Pancreas (tissue), 10 donors: ENCODE results near the gene ELN. TPM values are rescaled to one million over a fixed set of nuclear protein-coding genes. Genes with fewer than 3 reads are reported as not detected.

Experiments used
- ATAC-seq, 4 donors: fragments of 200-7000 bp; cut with Tn5 transposase; one replicate each; pipeline versions ENCODE4 v1.8.0 to v1.9.1; 2020; ENCODE audit warnings: mild to moderate bottlenecking in 4 of 4, moderate library complexity in 4 of 4
- DNase-seq, 6 donors: peaks; one replicate each; pipeline ENCODE4 v3.0.0-alpha.2; 2020
- FAIRE-seq: peaks from 2 replicates; lab custom pipeline; 2012; peaks lifted over from hg19 to GRCh38; lab: Jason Lieb, UNC
- H3K27ac ChIP-seq, 4 donors: fragments of 200-600 bp; sonication (generic); 1 replicate in 3 of 4; 2 replicates in 1 of 4; pipeline versions ENCODE4 v1.5.0 to v1.8.0; 2020
- H3K27me3 ChIP-seq, 4 donors: fragments of 200-600 bp; one replicate each; pipeline ENCODE4 v1.8.0; 2021
- H3K36me3 ChIP-seq, 3 donors: fragments of 200-600 bp; sonication (generic) in 1 of 3; one replicate each; pipeline versions ENCODE4 v1.5.0 to v1.8.0; 2020 to 2021
- H3K4me1 ChIP-seq, 3 donors: fragments of 200-600 bp; one replicate each; pipeline ENCODE4 v1.8.0; 2021
- H3K4me3 ChIP-seq, 4 donors: fragments of 200-600 bp; sonication (generic) in 2 of 4; one replicate each; pipeline versions ENCODE4 v1.5.0 to v1.8.0; 2020 to 2021
- H3K9me3 ChIP-seq, 4 donors: fragments of 200-600 bp; one replicate each; pipeline ENCODE4 v1.8.0; 2021
- CTCF ChIP-seq, 4 donors: fragments of 200-600 bp; sonication (generic) in 3 of 4; IDR thresholded peaks; one replicate each; pipeline versions ENCODE4 v1.5.0 to v1.8.0; 2021; ENCODE audit warnings: antibody characterized with exemption in 4 of 4
- WGBS, 2 donors: extraction: QIAGEN DNeasy Blood & Tissue Kit; methylation state at CpG; one replicate each; pipeline ENCODE4 v1.1.7; 2013; 5-methylcytosine and 5-hydroxymethylcytosine counted together
- intact Hi-C, 3 donors: fragments of 100-400 bp; cut with DNase I; formaldehyde crosslinking; loops; one replicate each; pipeline versions ENCODE4 v1.11.1 to v1.14.2; 2022
- polyA plus RNA-seq, 2 donors: library from polyadenylated mRNA; stranded (reverse); fragments of 200-250 nt; gene quantifications; one replicate each; pipeline ENCODE4 v1.2.3, GENCODE V29; 2013
- total RNA-seq, 6 donors: library from RNA; stranded (reverse); fragmentation: NEBNext Ultra II Directional in 4 of 6; extraction: Animal tissue kit (Norgen Biotek cat#: 25700) in 4 of 6; gene quantifications; one replicate each; pipeline versions ENCODE4 v1.2.1 to v1.2.4, GENCODE V29; 2021 to 2023
- donor health status: healthy with polysubstance abuse.
- donor health status: DM: no; HTN: no; CAD: no; lungs with moderate emphysema.
- donor health status: DM: no; HTN: no; CAD: no.
- donor health status: control.
- donor health status: control.
- donor health status: Bipolar disorder and iron deficiency.
- donor health status: DM: yes; HTN: yes; CAD: no.
- donor health status: DM: no; HTN: no; CAD: no.
- donor health status: DM: no; HTN: no; CAD: no.
- donor health status: DM: yes; HTN: yes; CAD: no.

ELN gene
- total and polyA plus RNA-seq, 8 donors = 36.8 to 118 (median 70.7) TPM

DNA sequence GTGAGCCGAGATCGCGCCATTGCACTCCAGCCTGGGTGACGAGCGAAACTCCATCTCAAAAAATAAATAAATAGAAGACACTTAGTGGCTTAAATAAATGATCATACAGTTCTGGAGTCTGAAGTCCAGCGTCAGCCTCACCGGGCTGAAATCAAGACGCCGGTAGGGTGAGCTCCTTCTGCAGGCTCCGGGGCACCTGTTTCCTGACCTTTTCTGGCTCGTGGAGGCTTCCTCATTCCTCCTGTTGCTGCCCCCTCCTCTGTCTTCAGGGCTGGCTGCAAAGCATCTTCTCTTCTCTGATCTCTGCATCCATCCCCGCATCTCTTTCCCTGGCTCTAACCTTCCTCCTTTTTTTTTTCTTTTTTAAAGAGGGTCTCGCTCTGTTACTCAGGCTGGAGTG, 88.4 kb downstream of the ELN start:
- Histone ChIP-seq H3K36me3 (no peaks in the 10 kb centered on the region), H3K4me1 (no peaks in the 10 kb centered on the region), H3K27ac (no peak overlapping the region), H3K9me3 (no peaks in the 10 kb centered on the region), H3K27me3 (no peaks in the 10 kb centered on the region), H3K4me3 (no peak overlapping the region)
- no peak for DNase-seq
- no peak for FAIRE-seq
- TF ChIP-seq CTCF (IDR thresholded peaks at IDR 0.05) = no peak
- intact Hi-C loops = no loop called here
- no peak for ATAC-seq
- 92 to 96% methylated on average over 13 of the region's 13 CpGs for WGBS, 2 donors

Other genes with a start within 250 kb of the ELN start
- 100 to 1,000 TPM in 2 of 6 donors, 10 to 100 TPM in 4; 47.8 to 150 (median 65.1) TPM for gene CLDN4, start 197.2 kb upstream of the ELN start, total RNA-seq
- 10 to 100 TPM; 73.1 to 75.2 TPM for gene CLDN4, start 197.2 kb upstream of the ELN start, polyA plus RNA-seq
- gene METTL27, start 185.7 kb upstream of the ELN start, total RNA-seq = 10 to 100 TPM in 1 of 6 donors, 1 to 10 TPM in 5; 3.0 to 11.2 (median 4.7) TPM
- 1 to 10 TPM; 5.6 to 6.6 TPM for gene METTL27, start 185.7 kb upstream of the ELN start, polyA plus RNA-seq
- under 1 TPM in 1 of 6 donors, not detected in 5; 0.25 TPM for gene TMEM270, start 167.0 kb upstream of the ELN start, total RNA-seq
- gene TMEM270, start 167.0 kb upstream of the ELN start, polyA plus RNA-seq = under 1 TPM in 1 of 2 donors, not detected in 1; 0.31 TPM
- gene LIMK1, start 55.6 kb downstream of the ELN start, total RNA-seq = 10 to 100 TPM in 2 of 6 donors, 1 to 10 TPM in 4; 6.1 to 22.6 (median 9.5) TPM
- gene LIMK1, start 55.6 kb downstream of the ELN start, polyA plus RNA-seq = 1 to 10 TPM; 4.9 to 7.2 TPM
- 100 to 1,000 TPM; 128 to 195 (median 135) TPM for gene EIF4H, start 146.2 kb downstream of the ELN start, total RNA-seq
- 100 to 1,000 TPM in 1 of 2 donors, 10 to 100 TPM in 1; 73.0 to 107 TPM for gene EIF4H, start 146.2 kb downstream of the ELN start, polyA plus RNA-seq
- gene LAT2, start 181.8 kb downstream of the ELN start, total RNA-seq = 10 to 100 TPM in 1 of 6 donors, 1 to 10 TPM in 4, under 1 TPM in 1; 0.65 to 14.3 (median 2.7) TPM
- 10 to 100 TPM in 1 of 2 donors, 1 to 10 TPM in 1; 4.6 to 17.5 TPM for gene LAT2, start 181.8 kb downstream of the ELN start, polyA plus RNA-seq
- 10 to 100 TPM in 1 of 6 donors, 1 to 10 TPM in 5; 8.8 to 10.4 (median 9.3) TPM for gene RFC2, start 226.2 kb downstream of the ELN start, total RNA-seq
- gene RFC2, start 226.2 kb downstream of the ELN start, polyA plus RNA-seq = 10 to 100 TPM in 1 of 2 donors, 1 to 10 TPM in 1; 8.1 to 11.4 TPM